Inferior parietal cortex (tissue), 1 donor: ENCODE results near the gene GPR155.
A peak's percentile ranks its signal among the peaks of the same experiment; 100 is the strongest.
"Not testable (repeated sequence)": the region's sequence is repeated elsewhere in the genome, so short reads cannot be mapped to it uniquely, and the experiment has no call there.

ENCODE experiments used
- DNase-seq: peaks from one replicate; pipeline ENCODE4 v3.0.0-alpha.2; 2016; ENCODE audit errors: extremely low spot score

Gene GPR155

DNA sequence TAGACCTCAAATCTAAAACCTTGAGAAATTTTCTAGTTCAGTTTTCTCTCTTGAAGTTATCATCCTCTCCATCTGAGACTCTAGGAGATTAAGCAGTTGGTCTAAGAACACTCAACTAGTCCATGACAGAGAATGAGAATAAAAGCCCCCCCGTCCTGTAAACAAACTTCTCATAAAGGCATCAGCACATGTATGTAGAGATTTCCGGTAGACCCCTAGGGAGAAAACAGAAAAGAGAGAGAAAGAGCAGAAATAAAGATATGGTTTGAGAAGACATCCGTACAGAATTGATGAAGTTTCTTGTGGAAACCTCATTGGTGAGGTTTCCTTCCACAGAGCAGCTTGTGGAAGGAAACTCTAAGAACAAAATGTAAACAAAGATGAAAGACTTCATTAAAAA, 3.2 kb upstream of the GPR155 start:
- DNase-seq, result no peak

DNA sequence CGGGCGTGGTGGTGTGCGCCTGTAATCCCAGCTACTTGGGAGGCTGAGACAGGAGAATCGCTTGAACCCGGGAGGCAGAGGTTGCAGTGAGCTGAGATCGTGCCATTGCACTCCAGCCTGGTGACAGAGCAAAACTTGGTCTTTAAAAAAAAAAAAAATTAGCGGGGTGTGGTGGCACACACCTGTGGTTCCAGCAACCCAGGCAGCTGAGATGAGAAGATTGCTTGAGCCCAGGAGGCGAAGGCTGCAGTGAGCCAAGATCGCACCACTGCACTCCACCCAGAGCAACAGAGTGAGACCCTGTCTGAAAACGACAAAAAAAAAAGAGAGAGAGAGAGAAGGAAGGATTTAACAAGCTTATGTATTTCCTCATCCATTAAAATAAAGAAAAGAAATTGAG, 2.7 kb upstream of the GPR155 start:
- DNase-seq, result not testable (repeated sequence)

DNA sequence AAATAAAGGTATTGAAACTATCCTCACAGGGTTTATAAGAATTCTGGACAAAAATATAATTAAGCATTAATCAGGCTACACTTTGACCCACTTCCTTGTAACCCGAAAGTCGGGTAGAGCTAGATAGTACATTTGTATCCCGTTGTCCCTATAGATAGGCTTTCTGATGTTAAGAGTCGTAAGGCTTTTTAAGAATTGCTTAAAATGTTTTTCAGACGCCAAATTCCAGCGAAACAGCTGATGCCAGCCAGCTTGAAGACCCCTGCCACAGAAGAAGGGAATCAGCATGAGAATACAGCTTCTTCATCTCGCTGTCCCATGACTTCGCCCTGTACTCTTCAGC, 962 bp upstream of the GPR155 start:
- no peak for DNase-seq

DNA sequence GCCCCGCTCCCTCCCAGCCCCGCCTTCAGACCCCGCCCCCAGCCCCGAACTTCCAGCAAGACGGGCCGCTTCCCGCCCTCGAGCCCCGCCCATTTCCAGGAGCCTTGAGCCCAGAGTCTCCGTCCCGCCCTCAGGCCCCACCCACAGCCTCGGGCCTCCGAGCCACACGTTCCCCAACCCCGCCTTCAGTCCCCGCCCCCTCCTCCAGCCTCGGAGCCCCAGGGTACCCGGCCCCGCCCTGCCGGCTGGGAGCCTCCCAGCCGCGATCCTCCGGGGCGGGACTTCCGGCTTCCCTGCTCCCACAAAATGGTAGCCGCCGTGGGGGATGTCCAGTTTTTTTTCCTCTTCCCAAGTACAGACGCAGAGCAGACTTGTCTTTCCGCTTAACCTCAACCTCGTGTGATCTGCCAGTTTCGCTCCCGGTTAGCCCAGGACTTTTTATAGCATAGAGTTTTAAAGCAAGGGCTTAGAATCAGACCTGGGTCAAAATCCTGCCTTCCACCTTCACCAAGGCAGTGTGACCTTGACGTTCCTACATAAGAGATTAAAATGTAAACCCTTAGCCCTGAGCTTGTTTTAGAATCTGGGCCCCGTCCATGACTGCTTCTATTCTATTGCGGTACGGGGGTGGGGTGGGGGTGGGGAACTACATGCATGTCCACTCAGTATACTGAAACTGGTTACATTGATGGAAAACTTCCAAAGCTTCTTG, 435 bp upstream of the GPR155 start:
- peak; percentile 88 for DNase-seq

DNA sequence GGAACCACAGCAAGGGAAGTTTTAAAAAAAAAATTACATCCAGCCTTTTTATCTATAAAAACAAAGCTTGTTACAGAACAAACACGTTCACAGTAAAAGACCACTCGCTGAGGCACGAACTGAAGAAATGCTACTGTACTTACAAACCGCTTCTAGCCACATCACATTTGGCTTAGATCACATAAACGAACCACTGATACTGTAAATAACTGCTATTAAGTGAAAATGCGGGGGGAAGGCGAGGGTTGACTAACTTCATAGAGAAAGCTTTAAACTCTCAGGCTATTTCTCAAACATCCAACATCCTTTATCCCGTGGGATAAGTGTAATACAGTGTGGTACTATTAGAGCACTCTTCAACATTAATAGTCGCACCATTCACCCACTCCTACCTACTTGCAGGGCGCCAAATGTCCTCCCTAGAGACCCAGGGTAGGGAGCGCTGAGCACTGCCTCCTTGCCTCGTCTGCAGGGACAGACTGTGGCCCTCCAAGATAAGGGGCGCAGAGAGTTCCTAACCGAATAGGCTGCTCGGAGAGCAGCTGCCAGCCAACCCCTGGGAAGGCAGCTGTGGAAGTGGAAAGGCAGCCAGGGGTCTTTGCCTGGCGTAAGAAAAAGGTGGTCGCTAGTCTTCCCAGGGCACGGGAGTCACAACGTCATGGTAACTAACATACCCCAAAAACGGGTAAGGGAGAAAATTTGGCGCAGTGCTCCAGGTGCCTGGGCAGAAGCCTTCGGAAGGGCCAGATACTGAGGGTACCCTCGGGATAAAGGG, 854 bp downstream of the GPR155 start:
- peak; percentile 42 for DNase-seq

DNA sequence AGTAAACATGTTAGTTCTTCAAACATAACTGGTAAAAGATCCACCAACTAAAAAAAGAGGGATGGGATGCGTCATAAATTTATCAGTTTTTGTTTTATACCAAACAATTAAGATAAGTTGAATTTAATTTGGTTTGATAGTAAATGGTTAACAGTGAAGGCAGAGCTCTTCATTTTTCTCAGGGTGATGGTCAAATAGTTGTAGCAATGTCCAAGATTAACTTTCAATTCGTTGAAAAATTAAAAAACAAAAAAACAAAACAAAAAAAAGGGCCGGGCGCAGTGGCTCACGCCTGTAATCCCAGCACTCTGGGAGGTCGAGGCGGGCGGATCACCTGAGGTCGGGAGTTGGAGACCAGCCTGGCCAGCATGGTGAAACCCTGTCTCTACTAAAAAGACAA, 1.8 kb downstream of the GPR155 start:
- not testable (repeated sequence) for DNase-seq

DNA sequence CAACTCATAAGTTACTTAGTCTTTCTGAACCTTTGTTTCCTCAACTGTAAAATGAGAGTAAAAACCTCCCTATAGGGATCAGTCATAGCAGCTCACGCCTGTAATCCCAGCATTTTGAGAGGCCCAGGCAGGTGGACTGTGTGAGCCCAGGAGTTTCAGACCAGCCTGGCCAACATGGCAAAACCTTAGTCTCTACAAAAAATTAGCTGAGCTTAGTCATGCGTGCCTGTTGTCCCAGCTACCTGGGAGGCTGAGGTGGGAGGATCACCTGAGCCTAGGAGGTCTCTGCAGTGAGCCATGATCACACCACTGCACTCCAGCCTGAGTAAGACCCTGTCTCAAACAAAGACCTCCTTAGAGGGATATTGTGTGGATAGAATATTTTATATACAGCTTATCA, 2.3 kb downstream of the GPR155 start:
- DNase-seq, result no peak

DNA sequence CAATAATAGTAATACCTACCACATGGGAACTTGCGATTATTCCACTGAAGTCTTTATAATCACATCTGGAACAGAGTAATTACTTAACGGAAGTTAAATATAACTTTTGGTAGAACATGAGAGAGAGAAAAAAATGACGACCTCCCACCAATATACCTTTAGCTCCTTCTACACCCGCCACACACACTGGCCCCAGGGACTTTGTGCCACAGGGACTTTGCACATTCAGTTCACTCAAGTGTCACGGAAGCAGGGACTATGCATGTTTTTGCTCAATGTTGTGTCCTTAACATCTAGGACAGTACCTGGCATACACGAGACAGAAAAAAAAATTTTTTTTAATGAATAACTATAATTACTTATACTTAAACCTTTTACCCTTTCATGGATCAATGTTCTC, 4.0 kb downstream of the GPR155 start:
- DNase-seq, result no peak

DNA sequence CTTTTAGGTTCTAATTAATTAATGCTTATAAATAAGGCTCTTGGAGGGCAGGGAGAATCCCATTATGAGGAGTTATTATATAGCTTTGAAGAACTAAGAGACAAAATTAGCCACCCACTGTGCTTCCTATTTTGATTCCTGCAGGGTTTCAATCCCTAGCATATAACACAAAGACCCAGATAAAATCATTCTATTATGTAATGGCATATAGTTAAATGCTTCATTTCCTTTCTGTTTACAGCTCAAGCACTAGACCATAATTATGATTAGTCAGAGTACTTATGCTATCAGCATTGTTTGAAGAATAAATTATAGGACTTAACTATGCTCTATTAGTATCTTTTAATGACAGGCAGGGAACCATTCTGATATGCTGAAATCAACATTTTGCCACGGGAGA, 9.1 kb downstream of the GPR155 start:
- DNase-seq, result no peak

DNA sequence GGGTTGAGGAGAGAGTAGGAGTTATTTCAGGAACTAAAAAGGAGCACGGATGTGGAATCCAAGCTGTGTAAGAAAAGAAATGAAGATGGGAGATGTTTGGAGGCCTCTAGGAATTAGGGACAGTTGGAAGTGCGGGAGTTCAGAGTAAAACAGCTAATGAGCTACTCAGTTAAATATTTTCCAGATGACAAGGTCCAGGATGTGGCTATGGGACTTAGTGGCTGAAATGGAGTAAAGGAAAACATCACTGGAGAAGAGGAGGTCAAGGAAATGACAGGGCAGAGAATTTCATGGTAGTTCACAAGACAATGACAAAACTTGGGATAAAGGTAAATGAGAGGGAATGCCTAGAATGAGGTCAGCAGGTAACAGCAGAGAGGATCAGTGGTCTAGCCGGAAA, 13.0 kb downstream of the GPR155 start:
- no peak for DNase-seq

DNA sequence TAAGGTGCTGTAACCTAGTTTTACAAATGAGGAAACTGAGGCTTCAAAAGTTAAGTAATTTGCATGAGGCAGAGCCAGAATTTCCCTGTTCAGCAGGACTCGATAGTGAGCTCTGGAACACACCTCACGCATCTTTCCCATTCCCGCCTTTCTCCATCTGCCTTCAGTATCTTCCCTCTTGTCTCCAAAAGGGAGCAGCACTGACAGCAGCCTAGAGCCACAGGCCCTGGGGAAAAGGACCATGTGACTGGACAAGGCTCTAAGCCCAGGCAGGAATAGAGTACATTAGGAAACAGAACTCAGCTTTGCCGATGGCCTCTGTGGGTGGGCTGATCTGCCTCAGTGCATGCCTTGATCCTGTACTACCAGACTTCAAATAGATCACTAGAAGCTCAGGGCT, 21.5 kb downstream of the GPR155 start:
- no peak for DNase-seq

DNA sequence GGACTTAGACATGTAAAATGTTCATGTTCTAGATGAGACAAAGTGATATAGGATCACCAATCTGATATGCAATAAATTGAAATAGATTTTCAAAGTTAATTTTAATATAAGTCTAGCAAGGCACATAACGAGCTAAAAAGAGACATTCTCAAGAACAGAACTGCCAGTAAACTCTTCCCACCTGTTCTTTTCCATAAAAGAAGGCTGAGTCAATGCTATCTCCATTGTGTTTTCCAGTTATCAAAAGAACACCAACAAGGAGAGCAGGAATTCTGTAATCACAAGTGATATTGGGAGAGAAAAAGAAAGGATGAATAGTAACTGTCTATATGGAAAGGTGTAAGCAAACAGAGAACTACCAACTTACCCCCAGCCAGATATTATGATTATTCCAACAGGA, 25.6 kb downstream of the GPR155 start:
- no peak for DNase-seq

DNA sequence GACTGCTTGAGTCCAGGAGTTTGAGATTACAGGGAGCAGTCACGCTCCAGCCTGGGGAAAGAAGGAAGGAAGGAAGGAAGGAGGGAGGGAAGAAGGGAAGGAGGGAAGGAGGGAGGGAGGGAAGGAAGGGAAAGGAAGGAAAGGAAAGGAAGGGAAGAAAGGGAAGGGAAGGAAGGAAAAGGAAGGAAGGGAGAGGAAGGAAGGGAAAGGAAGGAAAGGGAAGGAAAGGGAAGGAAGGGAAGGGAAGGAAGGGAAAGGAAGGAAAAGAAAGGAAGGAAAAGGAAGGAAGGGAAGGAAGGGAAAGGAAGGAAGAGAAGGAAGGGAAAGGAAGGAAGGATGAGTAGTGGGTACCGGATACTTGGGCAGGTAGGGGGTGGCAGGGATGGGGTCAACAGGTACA, 32.3 kb downstream of the GPR155 start:
- DNase-seq, result no peak

DNA sequence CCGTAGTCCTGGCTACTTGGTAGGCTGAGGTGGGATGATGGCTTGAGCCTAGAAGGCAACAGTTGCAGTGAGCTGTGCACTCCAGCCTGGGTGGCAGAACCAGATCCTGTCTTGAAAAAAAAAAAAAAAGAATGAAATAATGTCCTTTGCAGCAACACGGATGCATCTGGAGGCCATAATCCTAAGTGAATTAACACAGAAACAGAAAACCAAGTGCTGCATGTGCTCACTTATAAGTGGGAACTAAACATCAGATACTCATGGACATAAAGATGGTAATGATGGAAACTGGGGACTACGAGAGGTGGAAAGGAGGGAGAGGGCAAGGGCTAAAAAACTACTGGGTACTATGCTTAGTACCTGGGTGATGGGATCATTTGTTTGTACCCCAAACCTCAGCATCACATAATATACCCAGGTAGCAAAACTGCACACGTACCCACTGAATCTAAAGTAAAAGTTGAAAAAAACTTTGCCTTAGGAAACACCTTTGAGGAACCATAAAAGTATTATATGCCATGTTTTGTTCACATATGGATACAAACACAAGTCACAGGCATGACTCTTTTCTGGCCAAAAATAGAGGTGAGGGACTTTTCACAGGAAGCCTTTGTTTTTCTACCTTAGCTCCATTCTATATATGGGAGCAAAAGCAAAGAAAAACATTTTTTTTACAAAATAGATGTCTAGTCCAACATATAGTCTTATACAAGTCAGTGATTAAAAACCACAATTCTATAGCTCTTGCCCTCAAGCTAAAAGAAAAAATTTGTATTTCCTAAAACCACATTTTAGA, 36.6 kb downstream of the GPR155 start:
- no peak for DNase-seq

DNA sequence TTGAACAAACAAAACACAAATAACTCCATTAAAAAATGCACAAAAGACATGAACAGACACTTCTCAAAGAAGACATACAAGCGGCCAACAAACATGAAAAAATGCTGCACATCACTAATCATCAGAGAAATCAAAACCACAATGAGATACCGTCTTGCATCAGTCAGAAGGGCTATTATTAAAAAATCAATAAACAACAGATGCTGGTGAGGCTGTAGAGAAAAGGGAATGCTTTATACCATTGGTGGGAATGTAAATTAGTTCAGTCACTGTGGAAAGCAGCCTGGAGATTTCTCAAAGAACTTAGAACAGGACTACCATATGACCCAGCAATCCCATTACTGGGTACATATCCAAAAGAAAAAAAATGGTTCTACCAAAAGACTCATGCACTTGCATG, 37.8 kb downstream of the GPR155 start:
- DNase-seq, result no peak

DNA sequence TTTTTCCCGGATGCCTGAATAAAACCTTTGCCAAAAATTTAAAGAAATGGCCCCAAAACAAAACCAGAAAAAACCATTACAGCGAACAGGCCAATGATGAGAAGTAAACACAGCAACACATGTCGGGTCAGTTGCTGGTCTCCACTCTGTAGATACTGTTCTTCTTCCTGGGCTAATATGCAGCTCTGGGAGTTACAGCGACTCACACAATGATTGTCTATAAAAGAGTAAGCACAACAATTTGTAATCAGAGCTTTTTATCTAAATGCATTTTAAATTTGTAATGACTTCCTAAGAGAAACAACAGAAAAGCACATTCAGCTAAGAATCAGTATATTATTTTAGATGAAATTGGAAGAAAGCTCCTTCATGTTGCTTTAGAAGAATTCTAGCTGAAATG, 40.3 kb downstream of the GPR155 start:
- no peak for DNase-seq

DNA sequence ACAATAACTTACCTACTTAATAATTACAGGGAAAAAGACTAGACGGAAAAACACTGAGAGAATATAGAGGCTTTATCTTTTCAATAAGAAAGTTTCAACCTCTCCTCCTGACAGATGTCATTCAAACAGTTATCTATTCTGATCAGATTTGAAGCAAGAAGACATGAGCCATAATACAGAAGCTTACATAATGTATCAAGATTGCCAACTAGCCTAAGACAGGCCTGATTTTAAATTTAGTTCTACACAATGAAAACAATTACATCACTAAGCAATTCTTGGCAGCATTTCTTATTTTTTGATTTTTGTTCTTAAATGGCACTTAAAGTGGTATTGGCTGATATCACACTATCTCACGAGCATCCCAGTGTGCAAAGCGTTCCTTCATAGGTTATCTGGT, 41.6 kb downstream of the GPR155 start:
- peak; percentile 19 for DNase-seq

DNA sequence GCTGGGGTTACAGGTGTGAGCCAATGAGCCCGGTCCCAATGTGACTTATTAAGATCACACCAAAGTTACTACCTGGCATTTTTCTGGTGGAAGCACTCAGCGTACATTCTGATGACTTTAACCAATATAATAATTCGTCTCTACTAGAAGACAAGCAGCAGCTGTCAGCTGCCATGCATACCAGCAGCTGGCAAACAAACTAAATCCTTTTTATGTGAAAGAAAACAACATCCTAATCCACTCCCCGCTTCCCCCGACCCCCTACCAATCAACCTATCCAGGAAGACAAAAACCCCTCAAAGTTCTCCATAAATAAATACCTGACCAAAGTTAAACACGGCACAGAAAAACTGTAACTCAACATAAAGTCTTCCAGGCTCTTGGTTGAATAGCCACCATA, 42.1 kb downstream of the GPR155 start:
- no peak for DNase-seq

DNA sequence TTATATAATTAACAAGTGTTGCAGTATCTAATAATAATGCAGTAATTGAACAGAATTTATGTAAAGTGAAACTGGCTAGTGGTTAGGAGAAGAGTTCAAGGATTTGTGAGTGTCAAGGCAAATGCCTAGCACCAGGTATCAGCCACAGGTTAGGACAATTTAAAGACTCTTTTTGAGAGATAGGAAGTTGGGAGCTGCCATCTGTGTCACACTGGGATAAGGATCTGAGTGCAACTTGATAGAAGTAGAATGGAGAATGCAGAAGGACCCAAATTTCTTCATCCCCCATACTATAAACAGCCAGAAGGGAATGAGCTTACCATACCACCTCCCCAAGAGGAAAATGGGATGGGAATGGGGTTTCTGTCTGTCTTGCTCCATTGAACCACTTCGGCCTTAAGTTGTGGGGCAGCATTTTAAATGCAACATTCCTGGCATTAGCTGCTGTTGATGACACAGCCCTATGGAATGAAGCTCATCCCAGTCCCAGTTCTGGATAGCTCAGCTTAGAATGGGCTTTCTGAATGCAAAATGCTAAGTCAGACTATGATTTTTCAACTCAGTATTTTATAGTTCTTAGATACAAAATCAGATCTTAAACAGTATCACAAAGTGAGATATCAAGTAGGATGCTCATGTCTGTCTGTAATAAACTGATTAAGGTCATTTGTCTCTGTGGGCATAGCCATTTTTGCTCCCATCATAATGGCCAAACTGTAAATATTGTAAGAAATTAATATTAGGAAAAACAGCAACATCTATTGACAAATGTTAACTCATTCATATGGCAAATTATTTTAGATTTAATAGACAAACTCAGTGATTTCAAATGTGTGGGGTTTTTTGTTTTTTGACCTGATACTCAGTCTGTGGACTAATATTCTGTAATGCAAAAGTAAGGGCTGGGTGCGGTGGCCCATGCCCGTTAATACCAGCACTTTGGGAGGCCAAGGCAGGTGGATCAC, 44.0 kb downstream of the GPR155 start:
- no peak for DNase-seq

DNA sequence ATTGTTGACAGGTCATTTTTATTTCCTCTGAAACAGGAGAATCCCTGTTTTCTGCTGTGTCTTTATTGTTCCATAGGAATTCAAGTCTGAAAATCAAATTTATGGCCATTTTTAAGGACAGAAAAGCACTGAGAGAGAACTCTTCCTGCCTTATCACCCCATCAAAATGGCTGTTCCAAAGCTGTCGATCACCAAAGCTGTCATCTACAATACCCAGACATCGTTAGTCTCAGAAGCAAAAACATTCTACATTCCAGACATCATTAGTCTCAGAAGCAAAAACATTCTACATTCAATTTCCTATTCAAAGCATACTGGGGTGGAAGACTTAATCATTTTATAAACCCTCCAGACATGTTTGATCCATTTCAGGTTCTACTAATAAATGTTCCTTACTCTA, 46.9 kb downstream of the GPR155 start:
- no peak for DNase-seq

DNA sequence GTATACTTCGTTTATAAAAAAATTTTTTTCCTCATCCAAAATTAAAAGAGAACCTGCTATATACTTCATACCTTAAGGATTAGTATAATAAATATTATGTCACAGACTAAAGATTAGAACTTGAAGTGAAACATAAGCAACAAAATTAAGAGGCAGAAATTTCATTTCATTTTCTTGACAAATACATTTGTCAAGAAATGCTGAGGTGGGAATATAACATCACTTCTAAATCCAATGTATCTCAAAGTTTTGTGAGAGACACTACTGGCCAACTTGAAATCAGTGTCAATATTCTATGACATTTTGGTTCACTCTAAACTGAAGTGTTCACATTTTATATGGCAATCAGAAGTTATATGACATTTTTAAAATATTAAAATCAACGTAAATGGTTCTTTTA, 47.5 kb downstream of the GPR155 start:
- no peak for DNase-seq
